Measurements from ENCODE around the gene MOV10L1.

MOV10L1 gene

DNA sequence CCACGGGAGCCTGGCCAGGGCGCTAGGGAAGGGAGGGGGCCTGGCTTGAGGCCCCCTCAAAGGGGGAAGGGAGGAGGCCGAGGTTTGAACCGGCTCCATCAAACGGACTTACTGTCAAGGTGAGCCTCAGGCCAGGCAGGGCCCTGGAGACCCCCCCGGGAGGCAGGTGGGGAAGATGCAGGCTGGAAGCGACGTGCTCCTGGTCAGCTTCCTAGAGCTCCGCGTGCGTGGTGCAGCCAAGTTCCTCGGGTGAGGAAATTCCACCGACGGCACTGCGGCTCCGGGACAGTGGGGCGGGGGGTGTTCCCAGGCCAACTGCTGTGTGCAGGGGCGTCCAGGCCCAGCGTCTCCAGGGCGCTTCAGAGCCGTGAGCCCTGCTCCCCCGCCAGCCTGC is 88.7 kb downstream of the MOV10L1 start:
- Histone ChIP-seq H3K9me3 (ENCODE audit: severe bottlenecking) (no peaks in the 10 kb centered on the region), H3K27me3 (ENCODE audit: insufficient read depth, low read depth, severe bottlenecking) (no peaks in the 10 kb centered on the region), H3K27ac (no peak overlapping the region), H3K4me3 (ENCODE audit: low read depth, low read length) (no peak overlapping the region), H3K36me3 (no peaks in the 10 kb centered on the region; the same call in 1 of the 2 replicates)
- TF ChIP-seq, protein P1, sequence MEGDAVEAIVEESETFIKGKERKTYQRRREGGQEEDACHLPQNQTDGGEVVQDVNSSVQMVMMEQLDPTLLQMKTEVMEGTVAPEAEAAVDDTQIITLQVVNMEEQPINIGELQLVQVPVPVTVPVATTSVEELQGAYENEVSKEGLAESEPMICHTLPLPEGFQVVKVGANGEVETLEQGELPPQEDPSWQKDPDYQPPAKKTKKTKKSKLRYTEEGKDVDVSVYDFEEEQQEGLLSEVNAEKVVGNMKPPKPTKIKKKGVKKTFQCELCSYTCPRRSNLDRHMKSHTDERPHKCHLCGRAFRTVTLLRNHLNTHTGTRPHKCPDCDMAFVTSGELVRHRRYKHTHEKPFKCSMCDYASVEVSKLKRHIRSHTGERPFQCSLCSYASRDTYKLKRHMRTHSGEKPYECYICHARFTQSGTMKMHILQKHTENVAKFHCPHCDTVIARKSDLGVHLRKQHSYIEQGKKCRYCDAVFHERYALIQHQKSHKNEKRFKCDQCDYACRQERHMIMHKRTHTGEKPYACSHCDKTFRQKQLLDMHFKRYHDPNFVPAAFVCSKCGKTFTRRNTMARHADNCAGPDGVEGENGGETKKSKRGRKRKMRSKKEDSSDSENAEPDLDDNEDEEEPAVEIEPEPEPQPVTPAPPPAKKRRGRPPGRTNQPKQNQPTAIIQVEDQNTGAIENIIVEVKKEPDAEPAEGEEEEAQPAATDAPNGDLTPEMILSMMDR (IDR thresholded peaks at IDR 0.05; ENCODE audit: low read depth, low read length), result no peak
- no peak for DNase-seq

DNA sequence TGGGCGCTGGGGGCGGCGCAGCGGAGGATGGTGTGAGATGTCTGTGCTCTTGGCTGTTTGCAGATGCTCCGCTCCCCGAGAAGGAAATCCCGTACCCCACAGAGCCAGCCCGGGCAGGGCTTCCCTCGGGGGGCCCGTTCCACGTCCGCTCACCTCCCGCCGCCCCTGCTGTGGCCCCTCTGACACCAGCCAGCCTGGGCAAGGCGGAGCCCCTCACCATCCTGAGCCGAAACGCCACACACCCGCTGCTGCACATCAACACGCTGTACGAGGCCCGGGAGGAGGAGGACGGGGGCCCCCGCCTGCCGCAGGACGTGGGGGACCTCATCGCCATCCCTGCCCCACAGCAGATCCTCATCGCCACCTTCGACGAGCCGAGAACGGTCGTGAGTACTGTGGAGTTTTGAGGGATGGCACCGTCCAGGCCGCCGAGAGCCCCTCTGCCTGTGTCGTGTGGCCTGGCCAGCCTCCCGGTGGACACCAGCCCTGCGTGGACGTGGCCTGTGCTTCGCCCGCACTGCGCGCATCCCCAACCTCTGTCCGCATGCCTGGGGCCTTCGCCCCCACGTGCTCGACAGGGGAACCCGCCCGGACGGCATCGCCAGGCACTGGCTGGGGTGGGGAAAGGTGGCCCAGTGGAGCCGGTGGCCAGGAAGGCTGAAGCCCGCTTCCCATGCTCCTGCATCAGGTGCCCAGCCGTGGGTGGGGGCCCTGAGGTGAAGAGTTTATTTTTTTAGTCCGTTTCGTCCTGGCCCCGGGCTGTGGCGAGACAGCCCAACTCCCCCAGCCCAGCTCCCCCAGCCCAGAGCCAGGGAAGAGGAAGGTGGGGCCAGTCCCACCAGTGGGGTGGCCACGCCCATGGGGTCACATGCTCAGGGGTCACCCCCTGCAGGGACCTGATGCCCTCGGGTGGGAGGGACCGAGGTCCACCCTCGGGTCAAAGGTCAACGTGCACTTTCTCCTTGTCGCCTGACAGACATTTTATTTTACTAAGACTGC is 89.4 kb downstream of the MOV10L1 start:
- no peaks in the 10 kb centered on the region for H3K27me3 ChIP-seq (ENCODE audit: insufficient read depth, low read depth, severe bottlenecking)
- H3K27ac ChIP-seq, result no peak overlapping the region
- DNase-seq, result no peak
- no peak overlapping the region for H3K4me3 ChIP-seq (ENCODE audit: low read depth, low read length)
- no peaks in the 10 kb centered on the region; the same call in 1 of the 2 replicates for H3K36me3 ChIP-seq
- TF ChIP-seq, protein P1 (IDR thresholded peaks at IDR 0.05; ENCODE audit: low read depth, low read length), result no peak
- H3K9me3 ChIP-seq (ENCODE audit: severe bottlenecking), result no peaks in the 10 kb centered on the region

DNA sequence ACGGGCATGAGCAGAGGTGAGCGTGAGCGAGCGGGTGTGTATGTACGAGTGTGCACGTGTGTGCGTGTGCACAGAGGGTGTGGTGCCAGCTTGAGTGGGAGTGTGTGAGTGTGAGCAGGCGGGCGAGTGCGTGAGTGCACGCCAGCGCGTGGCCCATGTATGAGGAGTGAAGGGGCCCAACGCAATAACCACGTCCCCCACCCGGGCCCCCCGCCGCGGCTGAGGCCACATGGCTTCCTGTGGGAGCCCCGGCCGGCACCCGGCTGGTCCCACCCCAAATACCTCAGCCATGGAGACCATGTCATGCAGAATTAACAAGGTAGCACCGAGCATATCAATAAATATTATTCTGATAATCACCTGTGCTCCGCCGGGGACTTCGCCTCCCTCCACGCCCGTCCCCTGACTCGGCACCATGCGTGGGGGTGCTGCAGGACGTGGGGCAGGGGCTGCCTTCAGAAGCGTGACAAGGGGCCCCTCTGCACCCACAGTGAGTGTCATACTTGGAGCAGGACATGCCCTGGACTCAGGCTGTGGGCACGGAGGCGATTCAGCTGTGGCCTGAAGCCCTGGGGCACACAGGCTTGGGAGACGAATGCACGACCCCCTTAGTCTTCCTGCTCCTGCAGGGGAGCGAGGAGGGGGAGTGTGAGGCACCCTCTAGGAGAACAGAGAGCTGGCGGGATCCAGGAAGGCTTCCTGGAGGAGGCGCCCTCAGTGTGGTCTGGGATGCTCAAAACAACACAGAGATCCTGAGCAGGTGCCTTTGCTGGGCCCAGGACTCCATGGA is 90.3 kb downstream of the MOV10L1 start:
- Histone ChIP-seq H3K27me3 (ENCODE audit: insufficient read depth, low read depth, severe bottlenecking) (no peaks in the 10 kb centered on the region), H3K4me3 (ENCODE audit: low read depth, low read length) (no peak overlapping the region)
- TF ChIP-seq, protein P1 (IDR thresholded peaks at IDR 0.05; ENCODE audit: low read depth, low read length), result no peak

DNA sequence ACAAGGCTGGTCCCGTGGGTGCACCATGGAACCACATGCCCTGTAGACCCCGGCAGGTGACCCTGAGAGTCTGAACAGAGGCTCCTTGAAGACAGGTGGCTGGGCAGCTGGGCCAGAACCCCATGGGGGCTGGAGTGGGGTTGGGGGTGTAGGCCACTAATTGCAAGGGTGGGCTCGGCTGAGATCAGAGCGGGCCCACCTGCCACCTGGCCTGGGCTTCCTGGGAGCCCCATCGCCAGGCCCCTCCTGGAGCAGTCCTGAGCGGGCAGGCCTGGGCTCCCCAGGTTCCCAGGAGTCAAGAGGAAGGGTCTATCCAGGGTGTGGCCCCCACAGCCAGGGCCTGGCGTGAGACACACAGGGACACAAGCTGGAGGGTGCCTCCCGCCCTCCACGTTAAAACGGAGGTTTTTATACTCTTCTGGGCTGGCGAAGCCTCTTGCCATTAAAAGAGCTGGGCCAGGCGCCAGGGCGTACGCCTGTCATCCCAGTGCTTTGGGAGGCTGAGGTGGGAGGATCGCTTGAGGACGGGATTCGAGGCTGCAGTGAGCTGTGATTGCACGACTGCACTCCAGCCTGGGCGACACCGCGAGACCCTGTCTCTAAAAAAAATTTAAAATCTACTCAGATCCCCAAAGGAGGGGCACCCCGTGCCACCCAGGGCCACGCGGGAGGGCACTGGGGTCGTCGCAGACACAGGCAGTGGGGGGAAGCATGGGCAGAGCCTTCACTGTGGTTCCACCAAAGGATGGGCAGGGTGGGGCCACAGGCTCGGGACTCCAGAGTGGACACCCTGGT is 91.1 kb downstream of the MOV10L1 start:
- H3K4me3 ChIP-seq (ENCODE audit: low read depth, low read length), result no peak overlapping the region
- H3K27me3 ChIP-seq (ENCODE audit: insufficient read depth, low read depth, severe bottlenecking), result no peaks in the 10 kb centered on the region
- no peaks in the 10 kb centered on the region for H3K9me3 ChIP-seq (ENCODE audit: severe bottlenecking)
- no peak for DNase-seq
- no peaks in the 10 kb centered on the region; the same call in 1 of the 2 replicates for H3K36me3 ChIP-seq
- no peak overlapping the region for H3K27ac ChIP-seq
- TF ChIP-seq, protein P1 (IDR thresholded peaks at IDR 0.05; ENCODE audit: low read depth, low read length), result no peak

More for the DNA sequence above, 90.3 kb downstream of the MOV10L1 start:
- DNase-seq, result no peak
- H3K36me3 ChIP-seq, result no peaks in the 10 kb centered on the region; the same call in 1 of the 2 replicates
- H3K9me3 ChIP-seq (ENCODE audit: severe bottlenecking), result no peaks in the 10 kb centered on the region
- H3K27ac ChIP-seq, result no peak overlapping the region
